Skin epidermis (tissue), 12 donors: Measurements from ENCODE around the gene COMMD9.
A peak's percentile ranks its signal among the peaks of the same experiment; 100 is the strongest.

Source experiments
- H3K27ac ChIP-seq, 21 experiments: fragments of 200-600 bp; sonication (generic) in 11 of 21; one replicate each; pipeline ENCODE4 v1.5.0; 2020; ENCODE audit warnings: mild to moderate bottlenecking in 3 of 21, inconsistent platforms in 2 of 21, moderate library complexity in 2 of 21
- H3K4me3 ChIP-seq, 7 experiments: fragments of 200-600 bp; sonication (generic) in 2 of 7; one replicate each; pipeline ENCODE4 v1.5.0; 2020; ENCODE audit warnings: inconsistent platforms in 2 of 7, mild to moderate bottlenecking in 2 of 7, moderate library complexity in 1 of 7

COMMD9 gene

DNA sequence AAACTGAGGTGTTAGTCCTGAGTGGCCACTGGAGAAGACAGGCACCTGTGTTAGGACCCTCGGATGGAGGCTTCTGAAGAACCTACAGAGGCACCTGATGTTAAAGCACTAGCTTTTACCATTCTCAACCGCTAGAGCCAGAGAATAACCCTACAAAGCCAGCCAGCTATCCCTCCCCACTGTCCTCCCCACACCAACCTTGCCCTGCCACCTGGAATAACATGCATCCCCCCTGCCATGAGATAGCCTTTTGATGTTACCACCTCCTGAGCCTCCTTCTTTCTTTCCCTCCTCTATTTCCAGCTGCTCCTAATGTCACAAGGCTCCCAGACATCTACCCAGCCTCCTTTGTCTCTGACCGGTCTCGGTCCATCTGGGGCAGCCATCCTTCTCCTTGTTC is 28.1 kb downstream of the COMMD9 start:
- Histone ChIP-seq H3K27ac (no peak overlapping the region), H3K4me3 (no peak overlapping the region)

- H3K4me3 ChIP-seq = no peak overlapping the region
- no peak overlapping the region for H3K27ac ChIP-seq
These were observed 30.4 kb downstream of the COMMD9 start for GRCh38 chr11:36258730-36259360.

GRCh38 chr11:36257351-36257750 is 31.9 kb downstream of the COMMD9 start:
- Histone ChIP-seq H3K27ac (no peak overlapping the region), H3K4me3 (no peak overlapping the region)

GRCh38 chr11:36254713-36255112 is 34.5 kb downstream of the COMMD9 start:
- no peak overlapping the region for H3K4me3 ChIP-seq
- H3K27ac ChIP-seq = no peak overlapping the region

DNA sequence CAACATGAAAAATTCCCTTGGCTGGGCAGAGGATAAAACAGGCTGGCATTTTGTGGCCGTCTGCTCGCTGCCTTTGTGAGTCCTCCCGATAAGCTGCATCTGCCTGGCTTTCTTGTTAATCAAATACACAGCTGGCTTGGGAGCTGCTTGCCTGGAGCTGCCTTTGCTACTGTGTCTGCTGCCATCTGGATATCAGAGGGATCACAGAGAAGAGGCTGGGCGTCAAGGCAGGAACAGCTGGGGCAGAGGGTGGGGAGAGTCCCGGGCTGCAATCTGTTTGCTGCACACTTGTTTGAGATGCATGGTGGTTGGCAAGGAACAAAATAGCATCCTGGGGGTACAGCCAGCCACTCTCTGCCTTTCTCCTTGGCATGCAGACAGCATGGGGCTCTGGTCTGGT is 36.0 kb downstream of the COMMD9 start:
- Histone ChIP-seq H3K27ac (no peak overlapping the region), H3K4me3 (no peak overlapping the region)

DNA sequence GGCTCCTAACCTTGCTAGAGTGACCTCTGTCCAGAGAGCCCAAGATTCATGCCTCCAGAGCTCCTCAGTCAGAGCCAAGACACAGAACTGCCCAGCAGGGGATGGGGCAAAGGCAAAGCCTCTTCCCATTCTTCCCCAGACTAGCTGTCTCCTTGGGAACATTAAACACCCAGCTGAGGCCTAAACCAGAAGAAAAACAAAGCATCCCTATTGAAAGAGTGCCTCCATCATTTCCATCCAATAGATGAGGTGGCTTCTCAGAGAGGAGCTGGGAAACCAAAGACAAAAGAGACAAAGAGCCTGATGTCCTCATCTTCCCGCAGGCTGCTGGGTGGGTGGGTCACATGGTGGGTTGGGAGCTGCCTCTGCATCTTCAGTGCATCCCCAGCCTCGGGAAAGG is 37.4 kb downstream of the COMMD9 start:
- Histone ChIP-seq H3K4me3 (no peak overlapping the region), H3K27ac (no peak overlapping the region)

- Histone ChIP-seq H3K4me3 (no peak overlapping the region), H3K27ac (peak overlapping the region in 2 of 21 experiments; percentile 10 to 17)
These were observed 40.0 kb downstream of the COMMD9 start for GRCh38 chr11:36249246-36249645.

GRCh38 chr11:36248436-36248835 is 40.8 kb downstream of the COMMD9 start:
- Histone ChIP-seq H3K4me3 (no peak overlapping the region), H3K27ac (peak overlapping the region in 1 of 21 experiments; percentile 10)

DNA sequence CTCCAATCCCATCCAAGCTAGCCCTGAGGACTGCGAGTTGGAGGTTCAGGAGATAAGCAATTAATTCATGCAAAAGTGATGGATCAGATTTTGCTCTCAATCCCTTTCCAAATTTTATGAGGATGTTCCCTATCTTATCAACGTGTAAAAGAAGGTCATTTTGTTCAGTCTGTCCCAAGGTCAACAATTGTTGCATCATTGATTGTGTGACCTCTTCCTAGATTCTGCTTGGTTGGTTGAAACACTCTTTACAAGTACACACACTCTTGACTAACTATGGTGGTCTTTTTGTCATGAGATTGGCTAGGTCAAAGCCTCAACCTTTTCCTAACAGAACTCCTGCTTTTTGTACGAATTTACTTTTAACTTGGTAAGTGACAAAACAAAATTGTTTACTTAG is 41.7 kb downstream of the COMMD9 start:
- Histone ChIP-seq H3K27ac (no peak overlapping the region), H3K4me3 (no peak overlapping the region)

- Histone ChIP-seq H3K27ac (no peak overlapping the region), H3K4me3 (no peak overlapping the region)
These were observed 45.6 kb downstream of the COMMD9 start for GRCh38 chr11:36243641-36244040.

DNA sequence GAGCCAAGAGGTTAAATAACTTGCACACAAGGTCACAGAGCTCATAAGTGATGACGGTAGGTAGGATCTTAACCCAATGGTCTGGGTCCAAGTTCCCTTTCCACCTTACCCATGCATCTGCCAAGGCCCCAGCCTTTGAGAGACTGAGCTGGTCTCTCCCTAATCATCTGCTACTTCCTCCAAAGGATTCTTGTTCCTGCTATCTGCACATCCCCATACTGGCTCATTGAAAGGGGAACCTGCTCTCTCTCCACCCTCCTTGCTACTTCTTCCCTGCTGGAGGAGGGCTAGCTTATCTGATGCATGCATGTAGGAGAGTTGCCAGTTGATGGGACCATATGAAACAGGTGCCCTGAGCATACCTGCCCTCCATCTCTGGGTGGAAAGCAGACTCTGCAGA is 47.7 kb downstream of the COMMD9 start:
- H3K27ac ChIP-seq = no peak overlapping the region
- H3K4me3 ChIP-seq = no peak overlapping the region

GRCh38 chr11:36240801-36241200 is 48.4 kb downstream of the COMMD9 start:
- no peak overlapping the region for H3K4me3 ChIP-seq
- no peak overlapping the region for H3K27ac ChIP-seq

GRCh38 chr11:36240173-36240572 is 49.1 kb downstream of the COMMD9 start:
- Histone ChIP-seq H3K4me3 (no peak overlapping the region), H3K27ac (no peak overlapping the region)

DNA sequence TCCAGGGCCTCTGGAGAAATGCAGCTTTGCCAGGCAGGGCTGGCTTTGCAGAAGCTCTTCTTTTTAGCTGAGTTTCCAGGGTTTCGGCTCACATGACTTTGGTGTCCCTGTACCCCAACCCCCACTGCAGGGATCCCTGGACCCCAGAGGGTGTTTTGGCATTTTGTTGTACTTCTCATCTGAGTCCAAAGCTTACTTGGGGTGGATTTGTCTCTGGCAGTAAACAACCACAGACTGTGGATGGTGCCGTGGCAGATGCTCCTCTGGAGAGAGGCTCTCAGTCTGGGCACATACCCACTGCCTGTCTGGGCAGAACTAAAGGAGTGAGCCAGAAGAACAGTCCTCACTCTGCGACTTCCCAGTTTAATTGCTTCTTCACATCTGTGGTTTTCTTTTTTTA is 49.6 kb downstream of the COMMD9 start:
- no peak overlapping the region for H3K4me3 ChIP-seq

DNA sequence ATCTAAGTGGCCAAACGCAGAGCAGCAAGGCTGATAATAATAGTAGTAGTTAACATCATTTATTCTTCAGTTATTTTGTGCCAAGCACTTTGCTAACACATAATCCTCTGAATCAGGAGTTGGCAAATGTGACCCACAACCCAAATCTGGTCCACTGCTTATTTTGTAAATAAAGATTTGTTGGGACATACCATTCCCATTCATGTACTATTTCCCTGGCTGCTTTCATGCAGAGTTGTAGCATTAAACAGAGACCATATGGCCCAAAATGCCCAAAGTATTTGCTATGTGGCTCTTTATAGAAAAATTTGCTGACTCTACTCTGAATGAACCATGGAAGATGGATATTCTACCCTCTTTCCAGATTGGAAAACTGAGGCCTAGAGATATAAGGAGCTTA is 50.3 kb downstream of the COMMD9 start:
- Histone ChIP-seq H3K27ac (no peak overlapping the region), H3K4me3 (no peak overlapping the region)

More for the DNA sequence above, 49.6 kb downstream of the COMMD9 start:
- no peak overlapping the region for H3K27ac ChIP-seq

DNA sequence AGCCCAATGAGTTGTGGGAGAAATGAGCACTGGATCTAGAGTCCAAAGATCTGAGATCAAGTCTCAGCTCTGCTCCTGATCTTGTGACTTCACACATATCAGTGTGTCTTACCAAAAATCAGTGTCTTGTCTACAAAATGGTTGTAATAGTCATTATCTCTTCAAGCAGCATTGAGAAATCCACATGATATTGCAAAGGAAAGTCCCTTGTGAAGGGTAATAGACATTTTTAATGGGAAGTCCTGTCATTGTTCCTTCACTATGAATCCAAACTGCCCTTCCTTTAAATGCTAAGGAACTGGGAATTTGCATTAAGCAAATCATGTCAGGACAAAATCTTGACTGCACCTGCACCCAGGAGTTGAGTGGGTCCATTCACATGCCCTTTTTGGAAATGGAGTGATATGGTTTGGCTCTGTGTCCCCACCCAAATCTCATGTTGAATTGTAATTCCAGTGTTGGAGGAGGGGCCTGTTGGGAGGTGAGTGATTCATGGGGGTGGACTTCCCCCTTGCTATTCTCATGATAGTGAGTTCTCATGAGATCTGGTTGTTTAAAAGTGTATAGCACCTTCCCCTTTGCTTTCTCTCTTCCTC is 51.1 kb downstream of the COMMD9 start:
- H3K27ac ChIP-seq = no peak overlapping the region
- H3K4me3 ChIP-seq = no peak overlapping the region

- Histone ChIP-seq H3K4me3 (no peak overlapping the region), H3K27ac (no peak overlapping the region)
These were observed 51.8 kb downstream of the COMMD9 start for GRCh38 chr11:36237391-36237790.

DNA sequence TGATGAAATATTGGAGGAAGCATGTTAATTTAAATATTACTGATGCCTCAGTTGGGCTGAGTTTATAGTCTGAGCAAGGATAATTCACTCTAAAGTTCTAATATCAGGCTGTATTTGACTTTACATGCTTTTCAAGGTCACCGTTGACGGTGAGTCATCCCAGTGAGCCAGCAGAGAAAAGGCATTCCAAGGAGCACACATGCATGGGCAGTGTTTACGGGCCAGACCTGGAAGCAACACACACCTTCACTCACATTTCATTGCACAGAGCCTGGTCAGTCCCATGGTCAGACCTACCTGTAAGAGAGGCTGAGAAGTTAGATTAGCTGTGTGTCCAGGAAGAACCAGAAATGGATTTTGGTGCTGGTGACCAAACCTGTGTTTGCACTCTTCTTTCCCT is 53.5 kb downstream of the COMMD9 start:
- no peak overlapping the region for H3K27ac ChIP-seq
- H3K4me3 ChIP-seq = no peak overlapping the region

DNA sequence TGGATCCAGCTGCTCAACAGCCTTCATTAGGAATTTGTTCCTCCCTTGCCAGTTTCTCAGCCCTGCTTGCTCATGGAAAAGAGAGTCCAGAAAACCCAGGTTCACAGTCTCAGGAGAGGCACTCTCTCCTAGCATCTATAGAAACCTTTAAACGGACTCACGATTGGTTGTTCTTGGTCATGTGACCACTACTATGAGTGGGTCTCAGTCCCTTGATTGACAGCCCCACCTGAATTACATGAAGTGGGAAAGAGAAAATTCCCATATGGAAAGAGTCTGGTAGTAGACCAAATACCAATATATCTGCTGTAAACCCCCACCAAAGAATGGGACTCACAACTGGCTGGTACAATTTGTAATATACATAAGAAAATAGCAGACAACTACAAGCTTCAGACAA is 54.4 kb downstream of the COMMD9 start:
- Histone ChIP-seq H3K4me3 (no peak overlapping the region), H3K27ac (no peak overlapping the region)

- Histone ChIP-seq H3K27ac (no peak overlapping the region), H3K4me3 (no peak overlapping the region)
These were observed 56.0 kb downstream of the COMMD9 start for GRCh38 chr11:36233204-36233603.

DNA sequence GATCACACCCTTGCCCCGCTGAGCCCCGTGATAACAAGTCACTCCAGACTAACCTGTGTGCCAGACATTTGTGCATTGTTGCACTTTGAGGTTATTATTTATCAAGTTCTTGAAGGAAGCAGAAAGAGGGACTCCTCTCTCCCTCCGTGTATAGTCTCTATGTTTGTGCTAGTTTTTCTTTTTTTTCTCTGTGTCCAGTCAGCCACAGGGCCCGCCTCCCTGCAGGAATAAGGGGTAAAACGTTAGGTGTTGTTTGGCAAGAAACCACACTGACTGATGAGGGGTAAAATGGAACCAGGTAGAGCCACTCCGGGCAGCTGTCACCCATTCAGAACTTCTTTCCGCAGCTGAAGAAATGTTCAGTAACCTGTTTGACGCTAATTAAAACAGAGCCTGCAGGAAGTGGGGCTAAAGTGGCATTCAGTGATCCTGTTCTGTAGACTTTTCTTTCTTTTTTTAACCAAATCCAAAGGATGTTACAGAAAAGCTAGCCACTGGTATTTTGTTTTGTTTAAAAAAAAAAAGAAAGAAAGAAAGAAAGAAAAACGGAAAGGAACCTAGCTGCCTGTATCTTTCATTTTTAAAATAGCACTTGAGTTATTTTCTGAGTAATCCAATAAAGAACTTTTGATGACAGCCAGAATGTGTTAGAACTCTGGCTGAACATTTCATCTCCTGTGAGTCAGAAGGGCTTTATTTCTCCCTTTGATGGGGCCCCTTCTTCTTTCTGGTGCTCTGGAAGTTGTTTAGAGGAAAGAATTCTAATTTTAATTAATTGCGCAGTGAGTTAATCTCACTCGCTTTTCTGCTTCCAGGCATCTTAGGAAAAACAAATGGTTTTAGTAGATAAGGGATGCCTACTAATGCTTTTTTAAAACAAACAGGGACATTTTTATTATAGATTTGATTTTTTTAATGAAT is 58.2 kb downstream of the COMMD9 start:
- H3K27ac ChIP-seq = peak overlapping the region in 3 of 21 experiments; percentile 16 to 46 (median 39)
- H3K4me3 ChIP-seq = no peak overlapping the region
